Nasal cavity respiratory epithelium epithelial cell of viscerocranial mucosa (primary cell): ENCODE results near the gene IBSP. TPM values are rescaled to one million over a fixed set of nuclear protein-coding genes. Genes with fewer than 3 reads are reported as not detected.

Experiments
- total RNA-seq: library from RNA; depleted of rRNA; stranded (reverse); fragments of >200 nt; gene quantifications from 2 replicates; pipeline ENCODE4 v1.2.3, GENCODE V29; 2014

The IBSP gene
- not detected in 2 replicates for total RNA-seq

GRCh38 chr4:87799301-87800113 lies at the start of gene IBSP:
Gene IBSP (plus strand): TSS chr4:87799554. CDS start chr4:87802362, 2,808 bp downstream.

GRCh38 chr4:87832669-87833068 lies 33.3 kb downstream of the IBSP start, which contains the start of gene MEPE:
Gene MEPE (plus strand): TSS chr4:87832969. CDS start chr4:87834715, 1,746 bp downstream.

Other genes starting within 250 kb of the IBSP start
- not detected in 2 replicates for gene DSPP, start 191.0 kb upstream of the IBSP start, total RNA-seq
- gene DMP1, start 149.3 kb upstream of the IBSP start, total RNA-seq, result not detected in 2 replicates
- gene MEPE, start 33.4 kb downstream of the IBSP start, total RNA-seq, result not detected in 2 replicates
- gene SPP1, start 176.2 kb downstream of the IBSP start, total RNA-seq, result not detected in 2 replicates
- 19.1 and 38.7 TPM in 2 replicates for gene PKD2, start 208.1 kb downstream of the IBSP start, total RNA-seq